LNCaP clone FGC (cell line): Measurements from ENCODE around the gene BMPR1A.
A peak's percentile ranks its signal among the peaks of the same experiment; 100 is the strongest.

ENCODE experiments used
- DNase-seq: peaks from one replicate; pipeline ENCODE4 v3.0.0-alpha.2; 2011; ENCODE audit warnings: low read depth
- H3K4me3 ChIP-seq: 2 replicates; pipeline ENCODE4 v1.5.1; 2011; ENCODE audit warnings: mild to moderate bottlenecking, low read depth, low read length, control low read depth
- TF ChIP-seq, protein P1 (sequence below): IDR thresholded peaks from 2 replicates; pipeline ENCODE4 v1.5.1; 2012; ENCODE audit warnings: mild to moderate bottlenecking; ENCODE audit not compliant: control insufficient read depth, insufficient read depth; ENCODE audit errors: extremely low read depth

The BMPR1A gene

DNA sequence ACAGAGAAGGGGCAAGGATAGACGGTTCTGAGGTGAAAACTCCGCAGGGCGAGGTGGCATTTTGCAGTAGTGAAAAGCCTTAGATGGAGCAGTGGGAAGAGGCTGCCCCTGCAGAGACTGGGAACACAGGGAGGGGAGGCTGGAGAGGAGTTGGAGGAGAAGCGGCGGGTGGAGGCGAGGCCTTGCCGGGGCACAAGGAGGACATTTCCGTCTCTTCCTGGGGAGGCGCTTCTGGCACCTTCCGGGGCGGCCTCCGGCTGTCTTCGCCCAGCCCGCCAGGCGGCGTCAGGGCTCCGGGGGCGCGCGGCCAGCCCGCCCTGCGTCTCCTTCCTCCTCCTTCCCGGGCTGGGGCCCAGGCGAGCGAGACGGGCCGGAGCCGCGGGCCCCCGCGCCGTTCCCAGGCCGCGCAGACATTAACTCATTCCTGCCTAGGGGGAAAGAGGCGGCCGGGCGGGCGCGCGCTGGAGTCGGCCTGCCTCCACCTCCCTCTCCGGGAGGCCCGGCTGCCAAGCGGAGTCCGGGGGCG lies 45.4 kb upstream of the BMPR1A start:
- DNase-seq: peak; percentile 23
- H3K4me3 ChIP-seq: peak overlapping the region; percentile 49
- TF ChIP-seq, protein P1, sequence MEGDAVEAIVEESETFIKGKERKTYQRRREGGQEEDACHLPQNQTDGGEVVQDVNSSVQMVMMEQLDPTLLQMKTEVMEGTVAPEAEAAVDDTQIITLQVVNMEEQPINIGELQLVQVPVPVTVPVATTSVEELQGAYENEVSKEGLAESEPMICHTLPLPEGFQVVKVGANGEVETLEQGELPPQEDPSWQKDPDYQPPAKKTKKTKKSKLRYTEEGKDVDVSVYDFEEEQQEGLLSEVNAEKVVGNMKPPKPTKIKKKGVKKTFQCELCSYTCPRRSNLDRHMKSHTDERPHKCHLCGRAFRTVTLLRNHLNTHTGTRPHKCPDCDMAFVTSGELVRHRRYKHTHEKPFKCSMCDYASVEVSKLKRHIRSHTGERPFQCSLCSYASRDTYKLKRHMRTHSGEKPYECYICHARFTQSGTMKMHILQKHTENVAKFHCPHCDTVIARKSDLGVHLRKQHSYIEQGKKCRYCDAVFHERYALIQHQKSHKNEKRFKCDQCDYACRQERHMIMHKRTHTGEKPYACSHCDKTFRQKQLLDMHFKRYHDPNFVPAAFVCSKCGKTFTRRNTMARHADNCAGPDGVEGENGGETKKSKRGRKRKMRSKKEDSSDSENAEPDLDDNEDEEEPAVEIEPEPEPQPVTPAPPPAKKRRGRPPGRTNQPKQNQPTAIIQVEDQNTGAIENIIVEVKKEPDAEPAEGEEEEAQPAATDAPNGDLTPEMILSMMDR: peak; percentile 69

DNA sequence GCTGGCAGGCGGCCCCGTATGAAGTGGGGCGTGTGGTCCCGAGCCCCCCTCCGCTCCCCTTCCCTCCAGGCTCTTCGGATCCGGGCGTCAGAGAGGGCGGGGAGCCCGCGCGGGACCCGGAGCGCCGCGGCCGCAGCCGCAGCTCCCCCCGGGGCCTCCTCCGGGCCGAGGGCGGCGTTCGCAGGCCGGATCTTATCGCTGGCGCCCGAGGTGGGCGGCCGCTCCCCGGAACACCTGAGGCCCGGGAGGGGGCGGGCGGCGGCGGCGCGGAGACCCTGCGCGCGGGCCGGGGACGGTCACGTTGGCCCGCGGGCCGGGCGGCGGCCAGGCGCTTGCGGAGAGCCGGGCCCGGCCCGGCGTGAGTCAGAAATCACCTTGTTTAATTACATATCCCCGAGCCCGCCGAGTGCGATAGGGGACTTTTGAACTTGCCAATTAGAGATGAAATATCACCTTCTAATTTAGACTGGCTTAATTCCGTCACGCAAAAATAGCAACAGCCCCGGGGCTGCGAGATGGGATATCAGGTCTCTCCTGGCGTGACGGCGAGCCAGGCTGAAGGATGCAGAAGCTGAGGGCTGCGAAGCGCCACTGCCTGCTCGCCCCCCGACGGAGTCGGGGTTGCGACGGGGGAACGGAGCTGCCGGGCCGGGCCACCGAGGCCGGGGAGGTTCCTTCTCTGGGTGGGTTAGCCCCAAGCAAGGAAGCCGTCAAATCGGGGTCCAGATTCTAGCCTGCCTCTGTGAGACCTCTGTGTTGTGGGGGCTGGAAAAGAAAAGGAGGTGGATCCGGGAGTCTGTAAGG lies 44.7 kb upstream of the BMPR1A start:
- DNase-seq: no peak
- TF ChIP-seq, protein P1: no peak
- H3K4me3 ChIP-seq: peak overlapping the region; percentile 49

DNA sequence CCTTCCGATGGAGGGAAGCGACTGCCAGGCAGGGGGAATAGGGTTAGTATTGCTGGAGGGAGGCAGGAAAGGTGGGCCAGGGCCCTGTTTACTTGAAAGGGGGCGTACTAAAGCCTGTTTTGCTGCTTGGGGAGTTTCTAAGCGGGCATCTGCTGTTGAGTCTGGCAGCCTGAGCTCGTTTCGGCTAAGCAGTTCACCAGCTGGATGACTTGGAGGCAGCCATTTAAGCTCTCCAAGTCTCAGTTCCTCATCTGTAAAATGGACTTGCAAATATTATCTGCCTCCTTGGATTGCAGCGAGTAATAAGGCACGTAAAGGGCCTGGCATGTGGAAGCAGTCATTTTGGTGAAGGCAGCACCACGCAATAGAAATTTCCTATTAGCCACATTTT lies 44.1 kb upstream of the BMPR1A start:
- peak overlapping the region; percentile 49 for H3K4me3 ChIP-seq
- TF ChIP-seq, protein P1: no peak
- DNase-seq: no peak

GRCh38 chr10:86715156-86715795 lies 41.1 kb upstream of the BMPR1A start:
- no peak for DNase-seq
- no peak overlapping the region for H3K4me3 ChIP-seq
- TF ChIP-seq, protein P1: no peak

DNA sequence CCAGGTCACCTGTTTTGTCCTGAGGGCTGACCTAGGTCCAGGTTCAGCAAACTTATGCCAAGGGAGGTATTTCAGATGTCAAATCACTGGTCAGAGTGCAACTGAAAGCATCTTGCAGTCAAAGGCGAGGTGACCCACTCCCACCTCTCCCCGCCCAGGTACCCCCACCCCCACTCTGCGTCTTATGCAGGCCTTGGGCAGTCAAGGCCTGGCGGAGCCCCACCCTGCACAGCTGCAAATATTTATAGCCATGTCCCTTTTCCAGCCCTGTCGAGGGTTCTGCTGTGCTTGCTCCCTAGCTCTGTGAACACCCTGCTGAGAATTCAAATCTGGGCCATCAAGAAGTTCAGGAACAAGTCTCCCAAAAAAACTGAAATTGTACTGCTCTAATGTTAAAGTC lies 40.6 kb upstream of the BMPR1A start:
- DNase-seq: no peak
- TF ChIP-seq, protein P1: no peak
- H3K4me3 ChIP-seq: no peak overlapping the region

DNA sequence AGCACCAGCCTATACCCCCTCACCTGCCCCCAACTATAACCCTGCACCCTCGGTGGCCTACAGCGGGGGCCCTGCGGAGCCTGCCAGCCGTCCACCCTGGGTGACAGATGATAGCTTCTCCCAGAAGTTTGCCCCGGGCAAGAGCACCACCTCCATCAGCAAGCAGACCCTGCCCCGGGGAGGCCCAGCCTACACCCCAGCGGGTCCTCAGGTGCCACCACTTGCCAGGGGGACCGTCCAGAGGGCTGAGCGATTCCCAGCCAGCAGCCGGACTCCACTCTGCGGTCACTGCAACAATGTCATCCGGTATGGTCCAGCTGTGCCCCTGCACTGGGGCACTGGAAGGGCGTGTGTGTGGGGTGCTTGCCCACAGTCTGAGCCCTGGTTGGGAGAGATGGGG lies 40.0 kb upstream of the BMPR1A start:
- DNase-seq: no peak
- no peak overlapping the region for H3K4me3 ChIP-seq
- TF ChIP-seq, protein P1: no peak
